GM10266 (cell line): Measurements from ENCODE around the gene HIVEP1.

ENCODE experiments used
- DNase-seq: peaks from one replicate; pipeline ENCODE4 v3.0.0; 2012; ENCODE audit errors: extremely low spot score
- TF ChIP-seq, protein P1 (sequence below): IDR thresholded peaks from 2 replicates; pipeline ENCODE4 v1.5.1; 2012; ENCODE audit warnings: mild to moderate bottlenecking, low read depth; ENCODE audit not compliant: control insufficient read depth, insufficient read depth; ENCODE audit errors: missing control alignments

HIVEP1 gene

GRCh38 chr6:12012038-12012557 is at the start of gene HIVEP1:
Gene HIVEP1, plus strand, starts transcription at chr6:12012312. Its CDS starts 3,317 bp downstream, at chr6:12015629.
- no peak for DNase-seq
- TF ChIP-seq, protein P1, sequence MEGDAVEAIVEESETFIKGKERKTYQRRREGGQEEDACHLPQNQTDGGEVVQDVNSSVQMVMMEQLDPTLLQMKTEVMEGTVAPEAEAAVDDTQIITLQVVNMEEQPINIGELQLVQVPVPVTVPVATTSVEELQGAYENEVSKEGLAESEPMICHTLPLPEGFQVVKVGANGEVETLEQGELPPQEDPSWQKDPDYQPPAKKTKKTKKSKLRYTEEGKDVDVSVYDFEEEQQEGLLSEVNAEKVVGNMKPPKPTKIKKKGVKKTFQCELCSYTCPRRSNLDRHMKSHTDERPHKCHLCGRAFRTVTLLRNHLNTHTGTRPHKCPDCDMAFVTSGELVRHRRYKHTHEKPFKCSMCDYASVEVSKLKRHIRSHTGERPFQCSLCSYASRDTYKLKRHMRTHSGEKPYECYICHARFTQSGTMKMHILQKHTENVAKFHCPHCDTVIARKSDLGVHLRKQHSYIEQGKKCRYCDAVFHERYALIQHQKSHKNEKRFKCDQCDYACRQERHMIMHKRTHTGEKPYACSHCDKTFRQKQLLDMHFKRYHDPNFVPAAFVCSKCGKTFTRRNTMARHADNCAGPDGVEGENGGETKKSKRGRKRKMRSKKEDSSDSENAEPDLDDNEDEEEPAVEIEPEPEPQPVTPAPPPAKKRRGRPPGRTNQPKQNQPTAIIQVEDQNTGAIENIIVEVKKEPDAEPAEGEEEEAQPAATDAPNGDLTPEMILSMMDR, result no peak

GRCh38 chr6:11963756-11964500 is 48.2 kb upstream of the HIVEP1 start:
- DNase-seq, result no peak
- TF ChIP-seq, protein P1, result no peak

- DNase-seq, result no peak
- TF ChIP-seq, protein P1, result no peak
These were observed 47.3 kb upstream of the HIVEP1 start for GRCh38 chr6:11964729-11965335.

- TF ChIP-seq, protein P1, result no peak
- DNase-seq, result no peak
These were observed 46.6 kb upstream of the HIVEP1 start for GRCh38 chr6:11965499-11965898.

DNA sequence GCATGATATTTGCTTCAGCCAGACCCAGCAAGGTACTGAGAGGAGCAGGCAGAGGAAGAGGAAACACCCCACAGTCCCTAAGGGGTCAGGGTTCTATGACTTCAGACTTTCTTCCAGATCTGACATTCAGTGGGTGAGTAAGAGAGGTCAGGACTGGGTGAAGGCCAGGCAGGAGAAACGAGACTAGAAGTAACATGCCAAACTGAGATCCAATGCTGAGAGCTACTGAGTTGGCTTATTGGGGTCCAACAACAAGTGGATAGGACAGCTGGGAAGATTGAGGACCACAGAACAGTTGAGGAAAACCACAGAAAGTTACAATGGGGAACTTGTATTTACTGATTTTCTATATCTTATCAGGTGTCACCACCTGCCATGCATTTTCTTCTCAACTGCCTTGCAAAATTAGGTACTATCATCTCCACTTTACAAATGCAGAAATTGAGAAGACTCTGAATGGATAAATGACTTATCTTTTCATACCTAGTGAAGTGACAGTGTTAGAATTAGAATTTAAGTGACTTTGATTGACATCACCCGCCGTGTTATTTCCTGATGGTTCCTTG is 43.8 kb upstream of the HIVEP1 start:
- TF ChIP-seq, protein P1, result no peak
- peak; percentile 21 for DNase-seq

DNA sequence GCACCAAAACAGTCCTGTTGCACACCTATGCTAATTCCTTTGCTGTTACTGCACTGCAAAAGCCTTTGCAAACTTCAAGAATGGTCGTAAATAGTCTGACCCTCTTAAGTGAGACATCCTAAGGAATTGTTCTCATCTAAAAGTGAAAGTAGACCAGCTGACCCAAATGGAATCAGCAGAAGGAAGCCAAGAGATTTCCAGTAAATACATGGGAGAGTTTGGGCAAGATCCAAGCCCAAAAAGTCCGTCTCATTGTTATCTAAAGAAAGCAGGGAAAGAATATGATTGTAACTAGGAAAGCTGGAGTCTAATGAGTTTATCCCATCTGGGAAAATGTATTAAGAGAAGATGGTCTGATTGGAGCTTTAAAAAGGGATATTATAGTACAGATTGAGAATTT is 43.0 kb upstream of the HIVEP1 start:
- TF ChIP-seq, protein P1, result no peak
- no peak for DNase-seq
